Loucy (cell line): ENCODE measurements around the gene CNMD.

Source experiments
- CTCF ChIP-seq: fragments of 200-600 bp; sonication (generic); conservative IDR thresholded peaks from 2 replicates; pipeline ENCODE4 v1.5.1; 2014; ENCODE audit warnings: mild to moderate bottlenecking, antibody characterized with exemption, low read length
- EZH2phosphoT487 ChIP-seq: fragments of 200-600 bp; IDR thresholded peaks from 2 replicates; pipeline ENCODE4 v1.6.1; 2018; ENCODE audit warnings: antibody characterized with exemption, mild to moderate bottlenecking, moderate library complexity, borderline replicate concordance

- TF ChIP-seq CTCF (no peak), EZH2phosphoT487 (no peak)
Observed at GRCh38 chr13:52779103-52779502, 39.5 kb upstream of the CNMD start.
